Caco-2 (cell line): Measurements from ENCODE around the gene RAB2B. TPM values are rescaled to one million over a fixed set of nuclear protein-coding genes. Genes with fewer than 3 reads are reported as not detected.

ENCODE experiments used
- BruUV-seq: library from RNA; stranded (reverse); fragments of 400-500 nt; replicated peaks from 2 replicates; lab custom pipeline; 2021; lab: Mats Ljungman, UMichigan
- CTCF ChIA-PET: fragments of 300-600 bp; sonication (Branson Sonifier 250); formaldehyde crosslinking; loops from one replicate; lab custom pipeline; 2022; ENCODE audit warnings: antibody characterized with exemption; lab: Charles Lee
- POLR2A ChIA-PET: fragments of 300-600 bp; sonication (Branson Sonifier 250); formaldehyde crosslinking; loops from one replicate; lab custom pipeline; 2022; ENCODE audit warnings: antibody characterized with exemption; lab: Charles Lee
- DNase-seq, 2 experiments: peaks; one replicate each; pipeline versions ENCODE4 v3.0.0 to v3.0.0-alpha.2; 2020 to 2022
- H3K27me3 ChIP-seq: replicated peaks from 2 replicates; pipeline ENCODE4 v1.6.0; 2011; ENCODE audit warnings: low read length; ENCODE audit not compliant: control insufficient read depth, insufficient read depth
- H3K36me3 ChIP-seq: 2 replicates; pipeline ENCODE4 v1.5.1; 2011; ENCODE audit warnings: low read length; ENCODE audit not compliant: control insufficient read depth, insufficient read depth
- H3K4me1 ChIP-seq: fragments of 250-450 bp; sonication (Bioruptor Pico); 2 replicates; pipeline ENCODE4 v1.5.1; 2020; ENCODE audit warnings: mild to moderate bottlenecking
- H3K4me3 ChIP-seq: 2 replicates; pipeline ENCODE4 v1.5.1; 2011; ENCODE audit warnings: low read depth, mild to moderate bottlenecking, control low read depth, low read length
- H3K9me3 ChIP-seq: fragments of 250-450 bp; sonication (Bioruptor Pico); 2 replicates; pipeline ENCODE4 v1.5.1; 2020; ENCODE audit warnings: mild to moderate bottlenecking, moderate library complexity
- H3K27ac Mint-ChIP-seq: one replicate; pipeline ENCODE4 v1.8.0; 2022; ENCODE audit warnings: mixed read lengths; ENCODE audit not compliant: unreplicated experiment
- H3K27me3 Mint-ChIP-seq: one replicate; pipeline ENCODE4 v1.8.0; 2022; ENCODE audit warnings: mixed read lengths; ENCODE audit not compliant: insufficient read depth, unreplicated experiment
- H3K36me3 Mint-ChIP-seq: one replicate; pipeline ENCODE4 v1.8.0; 2022; ENCODE audit warnings: mild to moderate bottlenecking, mixed read lengths; ENCODE audit not compliant: insufficient read depth, unreplicated experiment
- H3K4me1 Mint-ChIP-seq: one replicate; pipeline ENCODE4 v1.8.0; 2022; ENCODE audit warnings: low read depth, mixed read lengths; ENCODE audit not compliant: unreplicated experiment
- H3K4me3 Mint-ChIP-seq: one replicate; pipeline ENCODE4 v1.8.0; 2022; ENCODE audit warnings: mild to moderate bottlenecking, moderate library complexity, mixed read lengths; ENCODE audit not compliant: unreplicated experiment
- H3K9me3 Mint-ChIP-seq: one replicate; pipeline ENCODE4 v1.8.0; 2022; ENCODE audit warnings: mixed read lengths; ENCODE audit not compliant: unreplicated experiment
- intact Hi-C: fragments of 100-400 bp; cut with micrococcal nuclease; formaldehyde crosslinking; loops from one replicate; pipeline ENCODE4 v1.10.0; 2022; ENCODE audit not compliant: unreplicated experiment
- total RNA-seq: library from RNA; stranded (reverse); gene quantifications from 2 replicates; pipeline ENCODE4 v1.2.3, GENCODE V29; 2022
- TF ChIP-seq, protein P1 (sequence below), 2 experiments: fragments of 200-600 bp in 1 of 2; IDR thresholded peaks; 1 replicate in 1 of 2; 2 replicates in 1 of 2; pipeline versions ENCODE4 v1.5.1 to v1.8.0; 2011 to 2022; ENCODE audit warnings: antibody characterized with exemption in 1 of 2, control low read depth in 1 of 2, inconsistent platforms in 1 of 2, low read depth in 1 of 2, low read length in 1 of 2, mild to moderate bottlenecking in 1 of 2, moderate library complexity in 1 of 2; ENCODE audit not compliant: insufficient read depth in 1 of 2, severe bottlenecking in 1 of 2, unreplicated experiment in 1 of 2

The RAB2B gene
- total RNA-seq, 1 experiment from 2014 or later, result 20.9 TPM

DNA sequence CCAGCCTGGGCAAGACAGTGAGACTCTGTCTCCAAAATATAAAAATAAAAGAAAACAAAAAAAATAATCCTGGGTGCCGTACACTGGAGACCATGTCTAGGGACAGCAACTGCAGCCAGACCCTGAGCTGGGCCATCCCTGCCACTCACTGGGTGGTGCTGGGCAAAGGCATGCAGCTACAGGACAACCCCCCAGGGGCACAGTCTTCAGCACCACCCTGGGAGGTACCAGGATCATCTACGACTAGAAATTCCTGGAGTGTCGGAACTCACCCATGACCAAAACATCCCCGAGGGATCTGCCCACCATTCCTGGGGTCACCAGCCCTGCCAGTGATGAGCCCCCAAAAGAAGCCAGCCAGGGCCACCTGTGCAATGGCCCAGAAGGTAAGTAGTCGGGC, 57.2 kb downstream of the RAB2B start:
- no TSS peak for BruUV-seq
- ChIA-PET CTCF (no interaction called here), POLR2A (no interaction called here)
- no peak for DNase-seq
- Mint-ChIP-seq H3K4me3 (no peak overlapping the region), H3K36me3 (peaks cover 60% of the 10 kb centered on the region), H3K4me1 (no peaks in the 10 kb centered on the region), H3K27me3 (no peaks in the 10 kb centered on the region), H3K9me3 (no peaks in the 10 kb centered on the region), H3K27ac (no peak overlapping the region)
- Histone ChIP-seq H3K9me3 (no peaks in the 10 kb centered on the region; the same call in 1 of the 2 replicates), H3K4me1 (no peaks in the 10 kb centered on the region), H3K27me3 (no peaks in the 10 kb centered on the region), H3K36me3 (peaks cover 2% of the 10 kb centered on the region), H3K4me3 (no peak overlapping the region)
- TF ChIP-seq, protein P1, sequence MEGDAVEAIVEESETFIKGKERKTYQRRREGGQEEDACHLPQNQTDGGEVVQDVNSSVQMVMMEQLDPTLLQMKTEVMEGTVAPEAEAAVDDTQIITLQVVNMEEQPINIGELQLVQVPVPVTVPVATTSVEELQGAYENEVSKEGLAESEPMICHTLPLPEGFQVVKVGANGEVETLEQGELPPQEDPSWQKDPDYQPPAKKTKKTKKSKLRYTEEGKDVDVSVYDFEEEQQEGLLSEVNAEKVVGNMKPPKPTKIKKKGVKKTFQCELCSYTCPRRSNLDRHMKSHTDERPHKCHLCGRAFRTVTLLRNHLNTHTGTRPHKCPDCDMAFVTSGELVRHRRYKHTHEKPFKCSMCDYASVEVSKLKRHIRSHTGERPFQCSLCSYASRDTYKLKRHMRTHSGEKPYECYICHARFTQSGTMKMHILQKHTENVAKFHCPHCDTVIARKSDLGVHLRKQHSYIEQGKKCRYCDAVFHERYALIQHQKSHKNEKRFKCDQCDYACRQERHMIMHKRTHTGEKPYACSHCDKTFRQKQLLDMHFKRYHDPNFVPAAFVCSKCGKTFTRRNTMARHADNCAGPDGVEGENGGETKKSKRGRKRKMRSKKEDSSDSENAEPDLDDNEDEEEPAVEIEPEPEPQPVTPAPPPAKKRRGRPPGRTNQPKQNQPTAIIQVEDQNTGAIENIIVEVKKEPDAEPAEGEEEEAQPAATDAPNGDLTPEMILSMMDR (IDR thresholded peaks at IDR 0.05; ENCODE audit: insufficient read depth in 1 of 2, low read depth in 1 of 2, low read length in 1 of 2, severe bottlenecking in 1 of 2, unreplicated experiment in 1 of 2), result no peak
- intact Hi-C loops, result no loop called here

DNA sequence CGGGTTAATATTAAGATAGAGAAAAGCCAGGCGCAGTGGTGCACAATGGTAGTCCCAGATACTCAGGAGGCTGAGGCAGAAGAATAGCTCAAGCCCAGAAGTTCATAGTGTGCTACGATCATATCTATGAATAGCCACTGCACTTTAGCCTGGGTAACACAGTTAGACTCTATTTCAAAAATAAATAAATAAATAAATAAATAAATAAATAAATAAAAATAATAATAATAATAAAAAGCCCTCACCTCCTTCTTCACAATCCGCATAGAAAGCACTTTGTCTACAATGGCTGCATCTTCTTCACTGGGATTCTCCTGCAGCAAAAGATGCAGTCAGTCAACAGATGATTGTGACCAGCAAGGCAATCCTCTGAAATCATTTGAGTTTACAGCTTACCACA, 61.4 kb downstream of the RAB2B start:
- H3K27ac Mint-ChIP-seq, result no peak overlapping the region
- TF ChIP-seq, protein P1 (IDR thresholded peaks at IDR 0.05; ENCODE audit: insufficient read depth in 1 of 2, low read depth in 1 of 2, low read length in 1 of 2, severe bottlenecking in 1 of 2, unreplicated experiment in 1 of 2), result no peak
- no peaks in the 10 kb centered on the region for H3K4me1 Mint-ChIP-seq
- CTCF ChIA-PET, result no interaction called here
- Histone ChIP-seq H3K36me3 (peaks cover 2% of the 10 kb centered on the region), H3K4me3 (no peak overlapping the region), H3K4me1 (no peaks in the 10 kb centered on the region), H3K27me3 (no peaks in the 10 kb centered on the region), H3K9me3 (no peaks in the 10 kb centered on the region; the same call in 1 of the 2 replicates)
- H3K4me3 Mint-ChIP-seq, result no peak overlapping the region
- no TSS peak for BruUV-seq
- POLR2A ChIA-PET, result no interaction called here
- no peak for DNase-seq
- no peaks in the 10 kb centered on the region for H3K27me3 Mint-ChIP-seq
- no peaks in the 10 kb centered on the region for H3K9me3 Mint-ChIP-seq
- H3K36me3 Mint-ChIP-seq, result peaks cover 68% of the 10 kb centered on the region
- intact Hi-C loops, result no loop called here

DNA sequence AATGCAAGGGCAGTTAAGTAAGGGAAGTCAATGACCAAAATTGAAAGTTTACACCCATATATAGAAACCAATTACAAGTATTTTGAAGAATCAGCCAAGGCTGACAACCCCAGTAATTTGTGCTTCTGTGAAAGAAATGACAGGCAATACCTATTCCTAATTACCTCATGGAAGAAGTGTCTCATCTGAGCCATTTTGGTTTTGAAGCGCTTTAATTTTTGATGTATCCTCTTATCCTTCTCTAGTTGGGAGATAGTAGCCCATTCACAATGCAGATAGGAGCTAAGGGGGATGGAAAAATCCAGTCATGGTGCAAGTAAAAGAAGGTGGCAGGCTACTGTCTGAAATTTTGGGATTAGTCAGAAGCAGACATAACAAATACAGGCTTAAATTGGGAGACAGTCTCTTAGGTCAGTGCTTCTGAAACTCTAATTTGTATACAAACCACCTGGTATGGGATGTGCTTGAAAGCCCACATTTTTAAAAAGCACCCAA, 62.6 kb downstream of the RAB2B start:
- Histone ChIP-seq H3K4me1 (no peaks in the 10 kb centered on the region), H3K27me3 (no peaks in the 10 kb centered on the region), H3K9me3 (no peaks in the 10 kb centered on the region; the same call in 1 of the 2 replicates), H3K4me3 (no peak overlapping the region), H3K36me3 (peaks cover 2% of the 10 kb centered on the region)
- no TSS peak for BruUV-seq
- TF ChIP-seq, protein P1 (IDR thresholded peaks at IDR 0.05; ENCODE audit: insufficient read depth in 1 of 2, low read depth in 1 of 2, low read length in 1 of 2, severe bottlenecking in 1 of 2, unreplicated experiment in 1 of 2), result no peak
- ChIA-PET CTCF (no interaction called here), POLR2A (no interaction called here)
- no peaks in the 10 kb centered on the region for H3K9me3 Mint-ChIP-seq
- H3K36me3 Mint-ChIP-seq, result peaks cover 74% of the 10 kb centered on the region
- intact Hi-C loops, result no loop called here
- DNase-seq, result no peak
- H3K27ac Mint-ChIP-seq, result no peak overlapping the region
- no peak overlapping the region for H3K4me3 Mint-ChIP-seq
- no peaks in the 10 kb centered on the region for H3K27me3 Mint-ChIP-seq
- H3K4me1 Mint-ChIP-seq, result no peaks in the 10 kb centered on the region

Other genes starting within 250 kb of the RAB2B start
- gene HNRNPC, start 207.5 kb downstream of the RAB2B start, total RNA-seq, result 512 and 536 TPM in 2 replicates
- 0.12 TPM in 1 of 2 replicates, not detected in the other for gene RPGRIP1, start 196.9 kb downstream of the RAB2B start, total RNA-seq
- gene SUPT16H, start 92.9 kb downstream of the RAB2B start, total RNA-seq, result 114 and 118 TPM in 2 replicates
- 84.9 and 89.8 TPM in 2 replicates for gene CHD8, start 20.8 kb downstream of the RAB2B start, total RNA-seq
- gene TOX4, start 236 bp upstream of the RAB2B start, total RNA-seq, result 76.6 and 78.8 TPM in 2 replicates
- 40.1 and 43.8 TPM in 2 replicates for gene METTL3, start 34.4 kb upstream of the RAB2B start, total RNA-seq
- 10.9 and 11.0 TPM in 2 replicates for gene SALL2, start 49.4 kb upstream of the RAB2B start, total RNA-seq
- gene OR10G3, start 103.1 kb upstream of the RAB2B start, total RNA-seq, result not detected in 2 replicates
- gene OR10G2, start 158.0 kb upstream of the RAB2B start, total RNA-seq, result not detected in 2 replicates
- gene OR4E2, start 176.9 kb upstream of the RAB2B start, total RNA-seq, result not detected in 2 replicates
- 0.23 TPM in 1 of 2 replicates, not detected in the other for gene OR4E1, start 196.9 kb upstream of the RAB2B start, total RNA-seq